ENCODE results near the gene HES3.

Gene HES3

DNA sequence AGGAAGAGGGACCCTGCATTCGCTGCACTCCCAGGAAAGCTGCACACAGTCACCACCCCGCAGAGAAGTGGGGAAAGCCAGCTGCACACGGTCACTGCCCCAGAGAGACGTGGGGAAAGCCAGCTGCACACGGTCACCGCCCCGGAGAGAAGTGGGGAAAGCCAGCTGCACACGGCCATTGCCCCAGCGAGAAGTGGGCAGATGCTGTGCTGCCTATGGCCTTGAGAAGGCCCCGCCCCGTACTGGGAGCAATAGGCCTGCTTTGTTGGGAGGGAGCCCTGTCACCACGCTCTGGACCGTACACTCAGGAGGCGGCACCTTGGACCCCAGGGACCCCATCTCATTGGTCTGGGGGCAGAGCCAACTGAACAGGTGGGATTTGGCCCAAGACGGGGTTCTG is 21.2 kb downstream of the HES3 start:
- DNase-seq: no peak

DNA sequence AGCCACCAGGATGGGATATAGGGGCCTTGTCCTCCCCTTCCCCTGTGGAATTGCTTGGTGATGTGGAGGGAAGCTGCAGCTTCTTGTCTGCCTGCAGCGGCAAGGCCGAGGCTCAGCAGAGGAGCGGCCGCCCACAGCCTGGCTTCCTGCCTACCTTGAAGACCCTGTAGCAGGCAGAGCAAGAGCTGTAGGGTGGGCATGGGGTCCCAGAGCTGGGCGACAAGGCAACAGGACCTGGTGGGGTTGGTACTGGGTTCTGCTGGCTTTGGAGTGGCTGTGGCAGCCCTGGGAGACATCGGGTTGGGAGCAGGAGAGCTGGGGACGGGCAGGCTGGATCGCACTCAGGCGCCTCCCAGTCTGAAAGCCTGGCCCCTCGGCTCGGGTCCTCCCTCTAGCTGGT is 22.7 kb downstream of the HES3 start:
- no peak for DNase-seq

DNA sequence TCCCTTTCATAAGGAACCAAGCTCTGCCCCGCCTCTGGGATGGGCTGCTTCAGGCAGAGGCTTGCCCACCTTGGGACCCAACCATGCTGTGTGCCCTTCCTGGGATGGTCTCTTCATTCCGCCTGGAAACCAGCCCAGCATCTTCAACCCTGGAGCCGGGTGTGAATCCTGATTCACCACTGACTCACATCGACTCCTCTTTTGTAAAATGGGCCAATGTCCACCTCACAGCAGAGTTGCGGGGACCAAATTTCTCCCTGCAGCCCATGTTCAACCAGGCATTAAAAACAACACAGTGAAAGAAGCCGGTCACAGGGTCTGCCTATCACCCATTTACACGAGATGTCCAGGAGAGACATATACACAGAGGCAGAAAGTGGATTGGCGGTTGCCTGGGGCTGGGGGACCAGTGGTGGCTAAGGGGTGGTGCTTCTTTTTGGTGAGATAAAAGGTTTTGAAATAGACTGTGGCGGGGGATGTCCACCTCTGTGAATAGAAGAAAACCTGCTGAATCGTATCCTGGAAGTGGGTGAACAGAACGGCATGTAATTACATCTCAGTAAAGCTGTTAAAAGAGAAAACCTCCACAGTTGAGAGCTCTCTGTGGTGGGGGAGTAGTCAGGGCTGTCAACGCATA is 23.8 kb downstream of the HES3 start:
- DNase-seq: no peak

DNA sequence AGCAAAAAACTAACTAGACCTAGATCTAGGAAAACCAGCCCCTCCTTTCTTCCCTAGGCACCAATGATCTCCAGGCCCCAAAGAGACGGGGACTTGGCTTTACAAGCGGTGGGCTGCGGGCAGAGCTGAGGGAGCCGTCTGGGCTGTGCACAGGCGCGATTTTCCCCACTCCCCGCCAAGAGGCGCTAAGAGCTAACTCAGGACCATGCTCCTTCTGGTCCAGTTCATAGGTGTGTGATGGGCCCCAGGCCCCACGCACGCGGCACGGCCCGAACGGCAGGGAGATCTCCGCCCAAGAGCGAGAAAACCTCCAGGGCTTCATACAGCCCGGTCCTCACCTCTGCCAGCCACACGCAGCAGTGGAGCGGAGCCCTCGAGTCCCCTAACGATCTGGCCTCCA is 24.4 kb downstream of the HES3 start:
- no peak for DNase-seq

DNA sequence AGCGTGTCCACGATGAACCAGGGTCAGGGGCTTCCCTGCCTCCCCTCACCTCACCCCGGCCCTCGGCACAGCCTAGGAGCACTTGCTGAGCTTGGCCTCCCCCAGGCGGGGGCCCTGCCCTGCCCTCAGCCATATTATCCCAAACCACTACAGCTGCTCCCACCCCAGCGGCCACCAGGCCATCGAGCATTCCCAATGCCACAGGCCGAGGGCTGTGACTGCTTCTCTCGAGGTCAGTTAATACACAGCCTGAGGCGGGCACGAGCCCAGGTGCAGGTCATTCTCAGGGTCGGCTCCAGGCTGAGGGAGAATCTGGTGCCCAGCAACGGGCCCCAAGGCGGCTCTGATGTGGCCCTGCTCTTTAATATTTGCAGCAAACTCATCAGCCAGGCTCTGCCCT is 25.3 kb downstream of the HES3 start:
- DNase-seq: no peak

DNA sequence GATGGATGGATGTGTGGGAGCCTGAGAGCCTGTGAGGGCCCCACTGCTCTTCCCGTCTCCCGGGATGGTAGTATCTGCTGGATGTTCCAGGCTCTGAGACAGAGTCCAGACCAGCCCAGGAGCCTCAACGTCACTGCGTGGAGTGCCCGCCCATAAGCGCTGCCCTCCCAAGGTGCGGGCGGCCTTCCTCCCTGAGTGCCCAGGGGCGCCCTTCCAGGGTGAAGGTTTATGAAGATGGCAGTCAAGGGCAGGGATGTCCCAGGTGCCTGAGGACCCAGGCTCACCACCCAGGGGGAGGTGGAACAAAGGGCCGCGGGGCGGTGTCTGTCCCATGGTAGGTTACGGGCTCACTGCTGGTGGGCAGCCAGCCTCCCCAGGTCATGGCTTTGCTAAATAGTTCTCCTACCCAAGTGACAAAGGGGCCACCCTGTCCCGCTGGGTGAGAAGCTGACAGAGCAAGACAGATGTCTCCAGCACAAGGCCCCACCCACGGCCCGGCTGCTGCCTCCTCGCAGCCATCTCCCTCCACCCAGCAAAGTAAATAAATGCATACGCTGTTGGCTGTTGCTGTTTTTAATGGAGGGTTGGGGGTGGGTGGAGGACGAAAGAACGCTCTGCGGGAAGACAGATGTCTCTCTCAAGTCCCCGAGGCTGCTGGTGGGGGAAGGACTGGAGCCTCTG is 25.9 kb downstream of the HES3 start:
- no peak for DNase-seq

DNA sequence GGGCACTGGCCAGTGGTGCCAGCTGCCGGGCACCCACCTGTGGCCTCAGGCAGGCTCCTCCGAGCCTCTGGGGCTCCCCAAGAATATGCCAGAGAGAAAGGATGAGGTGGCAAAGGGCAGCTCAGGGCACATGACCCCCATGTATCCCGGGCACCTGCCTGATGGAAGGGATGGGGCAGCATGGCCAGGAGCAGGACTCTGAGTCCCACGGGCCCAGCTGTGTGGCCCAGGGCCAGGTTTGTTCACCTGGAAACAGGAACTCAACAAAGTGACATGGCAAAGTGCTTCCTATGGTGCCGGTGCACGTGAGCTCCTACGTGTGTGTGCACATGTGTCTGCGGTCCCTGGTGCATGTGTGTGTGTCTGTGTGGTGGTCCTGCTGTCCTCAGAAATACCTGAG is 26.4 kb downstream of the HES3 start:
- DNase-seq: no peak

DNA sequence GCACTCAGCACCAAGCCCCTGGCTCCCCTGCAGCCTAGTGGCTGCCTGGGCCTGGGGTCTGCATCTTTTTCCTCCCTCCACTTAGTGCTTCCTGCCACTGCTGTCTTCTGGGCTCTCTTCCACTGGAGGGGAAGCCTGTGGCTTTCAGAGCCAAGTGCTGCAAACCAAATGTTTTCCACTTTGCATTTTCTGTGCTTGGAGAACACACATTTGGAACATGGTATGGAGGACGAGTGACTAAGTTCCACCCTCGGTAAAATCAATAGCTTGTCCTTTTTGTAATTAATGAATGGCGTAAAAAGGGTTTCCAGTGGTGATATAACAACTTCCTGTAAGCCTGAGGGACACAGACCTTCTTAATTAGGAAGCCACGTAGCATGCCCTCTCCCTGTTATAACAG is 27.0 kb downstream of the HES3 start:
- DNase-seq: no peak

DNA sequence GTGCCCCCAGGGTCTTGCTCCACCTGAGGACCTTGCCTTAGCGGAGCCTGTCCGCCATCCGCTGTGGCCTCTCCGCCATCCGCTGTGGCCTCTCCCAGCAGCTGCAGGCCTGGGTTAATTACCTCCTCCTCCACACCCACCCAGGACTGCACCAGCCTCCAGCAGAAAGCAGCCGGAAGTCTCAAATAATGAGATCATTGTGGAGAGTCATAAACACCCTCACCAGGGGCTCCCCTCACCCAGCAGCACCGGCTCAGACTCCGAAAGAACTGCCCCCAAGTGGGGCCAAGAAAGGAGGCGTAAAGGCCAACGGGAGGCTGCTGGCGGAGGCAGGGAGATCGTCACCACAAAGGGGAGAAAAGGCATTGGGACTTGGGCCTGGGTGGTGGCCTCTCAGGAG is 27.6 kb downstream of the HES3 start:
- no peak for DNase-seq

DNA sequence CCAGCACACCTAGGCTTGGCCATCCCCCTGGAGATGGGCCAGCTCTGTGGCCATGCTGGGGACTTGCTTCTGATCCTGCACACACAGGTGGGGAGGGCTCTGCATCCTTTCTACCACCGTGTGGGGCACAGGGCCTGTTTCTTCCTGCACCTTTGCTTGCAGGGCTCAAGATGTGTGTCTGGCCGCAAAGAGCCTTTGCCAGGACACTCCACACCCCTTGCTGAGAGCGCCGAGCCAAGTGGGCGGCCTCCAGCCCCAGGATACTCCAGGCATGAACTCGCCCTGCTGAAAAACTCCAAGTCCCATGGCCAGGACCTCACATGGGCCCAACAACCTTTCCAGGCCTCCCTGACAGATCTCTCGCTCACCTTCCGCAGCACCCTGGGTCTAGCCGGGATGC is 28.5 kb downstream of the HES3 start:
- no peak for DNase-seq

DNA sequence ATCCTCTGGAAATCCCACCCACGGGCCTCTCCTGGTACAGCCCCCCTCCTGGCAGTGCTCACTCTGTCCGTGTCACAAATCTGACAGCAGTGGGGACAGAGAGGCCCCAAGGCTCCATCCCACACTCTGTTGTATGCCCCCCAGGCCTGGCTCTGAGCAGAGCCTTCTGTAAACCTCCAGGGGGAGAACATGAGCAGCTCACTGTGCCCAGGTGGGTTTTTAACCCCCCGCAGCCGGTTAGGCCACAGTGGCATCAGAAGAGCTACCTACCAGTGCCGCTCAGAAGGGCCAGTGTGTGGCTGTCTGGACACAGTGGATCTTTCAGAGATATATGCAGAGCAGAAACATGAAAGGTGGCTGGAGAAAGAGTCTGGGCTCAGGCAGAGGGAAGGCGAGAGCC is 28.9 kb downstream of the HES3 start:
- no peak for DNase-seq

DNA sequence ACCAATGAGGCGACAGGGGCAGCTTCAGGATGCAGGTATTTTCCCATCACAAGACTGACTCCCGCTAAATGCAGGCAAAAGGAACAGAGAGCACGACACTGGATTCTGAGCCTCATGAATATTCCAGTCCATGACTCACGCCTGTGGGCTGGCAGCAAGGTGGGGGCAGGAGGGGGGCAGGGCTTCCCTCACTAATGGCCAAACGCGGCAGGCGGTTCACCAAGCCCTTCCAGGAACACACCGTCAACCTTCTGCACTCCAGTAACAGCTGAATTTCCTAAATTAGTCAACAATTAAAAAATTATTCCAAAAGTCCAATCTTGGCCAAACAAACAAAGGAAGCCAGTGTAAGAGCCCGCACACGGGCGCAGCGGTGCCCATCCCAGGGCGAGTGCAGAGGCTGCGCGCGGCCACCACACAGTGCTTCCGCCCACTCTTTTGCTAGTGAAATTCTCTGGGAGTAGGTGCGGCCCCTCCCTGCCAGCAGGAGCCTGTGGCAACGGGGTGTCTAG is 29.5 kb downstream of the HES3 start:
- DNase-seq: no peak

DNA sequence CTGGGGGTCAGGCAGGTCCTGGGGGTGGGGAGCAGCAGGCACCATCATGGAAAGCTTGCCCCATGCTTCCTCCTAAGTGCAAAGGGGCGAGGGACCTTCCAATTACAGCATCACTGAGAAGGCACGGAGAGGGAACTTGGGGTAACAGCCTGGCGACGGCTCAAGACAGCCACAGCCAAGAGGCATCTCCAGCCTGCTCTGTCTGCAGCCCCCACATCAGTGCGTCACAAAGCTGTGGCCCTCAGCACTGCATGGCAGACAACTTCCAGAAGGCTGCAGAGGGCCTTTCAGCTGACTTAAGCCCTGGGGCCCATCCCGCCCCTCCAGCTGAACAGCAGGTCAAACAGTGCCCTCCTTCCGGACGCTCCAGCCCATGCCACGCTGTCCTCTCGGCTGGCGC is 30.1 kb downstream of the HES3 start:
- no peak for DNase-seq

DNA sequence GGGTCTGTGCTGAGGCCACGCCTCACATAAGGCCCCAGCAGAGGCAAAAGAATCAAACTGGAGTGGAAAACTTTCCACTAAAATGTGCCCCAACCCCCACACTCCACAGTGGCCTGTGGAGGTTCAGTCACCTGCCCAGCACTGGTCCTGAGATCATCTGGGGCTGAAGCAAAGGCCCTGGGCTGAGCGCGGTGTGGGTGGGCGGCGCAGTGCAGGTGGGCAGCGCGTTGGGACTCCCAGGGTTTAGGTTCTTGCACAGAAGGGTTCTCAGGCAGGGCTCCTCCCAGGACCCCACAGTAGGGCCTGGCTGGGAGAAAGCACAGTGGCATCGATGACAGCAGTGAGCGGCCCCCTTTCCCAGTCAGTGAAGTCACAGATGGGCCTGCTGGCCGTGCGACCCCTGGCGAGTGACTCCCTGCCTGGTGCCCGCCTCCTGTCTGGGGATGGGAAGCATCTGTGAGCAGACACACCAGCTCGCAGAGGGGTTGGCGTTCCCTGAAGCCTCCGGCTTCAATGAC is 30.7 kb downstream of the HES3 start:
- no peak for DNase-seq

DNA sequence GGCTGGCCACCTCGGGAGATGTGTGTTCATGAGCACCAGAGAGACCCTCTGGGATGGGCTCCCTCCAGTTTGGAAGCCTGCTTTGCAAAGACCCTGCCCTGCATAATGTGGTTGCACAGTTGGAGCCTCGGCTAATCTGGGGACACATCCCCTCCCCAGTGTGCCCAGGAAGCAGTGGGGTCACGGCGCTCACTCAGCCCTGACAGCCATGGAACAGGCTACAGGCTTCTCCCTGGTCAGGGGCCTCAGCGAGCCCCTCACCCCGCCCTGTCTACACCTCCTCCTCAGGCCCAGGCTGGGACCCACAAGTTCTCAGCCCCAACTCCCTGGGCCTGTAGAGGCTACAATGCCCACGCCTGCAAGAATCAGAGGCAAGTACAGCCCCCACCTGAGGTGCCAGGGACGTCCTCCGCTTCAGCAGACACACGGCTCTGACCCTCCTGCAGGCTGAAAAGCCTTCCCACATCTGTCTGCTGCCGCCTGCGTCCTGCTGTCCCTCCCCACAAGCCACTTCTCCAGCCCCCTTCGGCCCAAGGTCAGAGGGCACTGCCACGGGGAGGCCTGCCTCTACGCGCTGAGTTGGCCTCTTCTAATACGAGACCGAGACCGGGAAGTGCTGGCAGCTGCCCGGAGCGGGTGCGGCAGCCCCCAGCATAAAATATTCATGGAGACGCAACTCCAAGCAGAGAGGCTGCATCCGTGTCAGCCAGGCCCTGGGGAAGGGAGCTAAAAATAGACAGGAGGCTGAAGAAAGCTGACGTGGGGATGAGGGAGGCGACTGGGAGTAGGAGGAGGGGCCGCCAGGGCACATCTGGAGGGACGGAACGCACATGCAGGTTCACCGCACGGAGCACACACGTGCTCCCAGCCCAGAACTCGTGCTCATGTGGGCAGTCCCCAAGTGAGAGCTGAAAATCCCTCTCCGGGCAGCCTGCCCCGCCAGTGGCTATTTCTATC is 32.1 kb downstream of the HES3 start:
- DNase-seq: no peak

DNA sequence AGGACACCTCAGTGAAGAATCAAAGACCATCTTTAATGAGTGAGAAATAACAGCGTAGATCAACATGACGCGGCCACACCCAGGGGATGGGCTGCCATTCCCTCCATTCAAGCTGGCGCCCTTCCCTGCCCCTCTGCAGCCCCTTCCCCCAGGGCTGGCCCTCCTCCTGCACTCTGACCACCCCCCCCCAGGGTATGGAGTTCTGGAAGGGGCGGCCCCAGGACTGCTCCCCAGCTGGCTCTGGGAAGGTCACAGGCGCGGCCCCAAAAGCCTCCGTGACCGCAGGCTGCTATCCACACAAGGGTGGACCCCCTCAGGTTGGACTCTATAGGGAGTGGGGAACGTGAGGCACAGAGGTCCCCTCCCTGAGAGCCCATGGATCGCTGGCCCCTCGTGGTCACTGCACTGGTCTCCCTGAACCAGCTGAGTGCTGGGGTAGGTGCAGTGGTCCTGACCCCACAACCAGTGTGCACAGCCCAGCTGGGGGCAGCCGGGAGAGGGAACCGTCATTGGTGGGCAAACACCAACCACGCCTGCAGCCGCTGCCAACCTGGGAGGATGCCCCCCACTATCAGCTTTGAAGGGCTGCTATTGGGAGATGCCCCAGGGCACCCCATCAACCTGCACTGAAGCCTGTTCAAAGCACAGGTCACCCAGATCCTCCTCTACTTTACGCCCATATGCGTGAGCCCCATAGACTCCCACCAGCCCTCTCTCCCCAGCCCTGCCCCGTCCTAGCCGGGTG is 33.0 kb downstream of the HES3 start:
- DNase-seq: no peak

DNA sequence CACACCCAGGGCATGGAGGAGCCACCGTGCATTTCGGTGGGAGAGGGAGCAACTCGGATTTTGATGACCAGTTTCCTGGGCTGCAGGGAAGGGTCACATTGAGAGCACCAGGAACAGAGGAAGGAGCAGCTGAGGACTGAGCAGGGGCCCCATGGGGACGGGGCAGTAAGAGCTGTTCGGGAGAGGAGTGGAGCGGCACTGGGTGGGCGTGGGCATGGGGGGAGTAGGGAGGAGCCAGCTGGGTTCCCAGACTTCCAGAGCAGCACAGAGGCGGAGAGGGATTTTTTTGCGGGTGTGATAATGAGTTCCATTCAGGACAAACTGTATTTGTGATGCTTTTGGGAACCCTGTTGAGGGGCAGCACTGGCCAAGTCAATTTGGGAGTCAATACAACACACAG is 34.3 kb downstream of the HES3 start:
- DNase-seq: no peak

DNA sequence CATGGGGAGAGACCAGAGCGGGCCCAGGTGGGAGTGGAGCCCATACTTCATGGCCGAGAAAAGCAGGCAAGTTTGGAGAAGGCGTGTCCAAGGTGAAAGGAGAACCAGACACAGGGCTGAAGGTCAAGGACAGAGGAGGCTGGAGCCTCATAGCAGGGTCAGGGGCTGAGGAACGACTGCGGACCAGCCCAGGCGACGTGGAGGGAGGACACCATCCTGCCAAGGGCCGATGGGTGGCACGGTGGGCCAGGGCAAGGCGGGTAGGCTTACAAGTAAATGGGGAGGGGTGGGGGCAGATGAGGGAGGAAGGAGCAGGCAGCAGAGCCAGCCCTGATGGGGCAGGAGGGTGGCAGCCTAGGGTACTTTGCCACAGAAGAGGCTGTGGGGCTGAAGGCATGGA is 35.1 kb downstream of the HES3 start:
- DNase-seq: no peak

DNA sequence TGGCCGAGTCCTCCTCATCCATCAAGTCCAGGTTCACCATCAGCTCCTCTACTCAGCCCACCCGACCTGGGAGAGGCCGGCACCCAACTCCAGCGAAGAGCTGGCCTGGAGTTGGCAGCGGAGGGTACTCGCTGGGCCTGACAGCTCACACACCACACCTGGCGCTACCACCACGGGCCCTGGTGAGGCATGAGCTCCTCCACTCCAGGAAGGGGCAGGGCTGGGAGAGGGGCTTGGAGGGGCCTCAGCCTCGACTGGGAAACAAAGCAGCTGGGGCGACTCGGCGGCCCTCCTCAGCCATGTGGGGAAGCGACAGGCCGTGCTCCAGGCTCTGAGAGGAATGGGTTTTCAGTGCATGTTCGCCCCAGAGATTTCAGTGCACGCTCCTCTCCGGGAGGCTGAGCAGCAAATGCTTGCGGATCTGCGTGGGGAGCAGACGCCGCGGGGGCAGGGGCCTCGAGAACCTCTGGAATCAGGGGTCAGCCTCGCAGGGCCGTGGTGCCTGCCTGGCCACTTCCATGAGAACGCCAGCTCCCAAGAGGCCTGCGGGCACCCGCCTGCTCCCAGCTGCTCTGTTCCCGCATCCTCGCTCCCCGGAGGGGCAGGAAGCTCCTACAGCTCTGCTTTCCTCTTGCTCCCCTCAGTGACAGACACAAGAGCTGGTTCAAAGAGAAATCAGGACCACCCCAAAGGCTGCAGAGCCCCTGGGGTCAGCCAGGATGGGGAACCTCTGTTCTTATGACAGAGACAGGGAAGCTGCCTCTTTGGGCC is 35.8 kb downstream of the HES3 start:
- DNase-seq: no peak

DNA sequence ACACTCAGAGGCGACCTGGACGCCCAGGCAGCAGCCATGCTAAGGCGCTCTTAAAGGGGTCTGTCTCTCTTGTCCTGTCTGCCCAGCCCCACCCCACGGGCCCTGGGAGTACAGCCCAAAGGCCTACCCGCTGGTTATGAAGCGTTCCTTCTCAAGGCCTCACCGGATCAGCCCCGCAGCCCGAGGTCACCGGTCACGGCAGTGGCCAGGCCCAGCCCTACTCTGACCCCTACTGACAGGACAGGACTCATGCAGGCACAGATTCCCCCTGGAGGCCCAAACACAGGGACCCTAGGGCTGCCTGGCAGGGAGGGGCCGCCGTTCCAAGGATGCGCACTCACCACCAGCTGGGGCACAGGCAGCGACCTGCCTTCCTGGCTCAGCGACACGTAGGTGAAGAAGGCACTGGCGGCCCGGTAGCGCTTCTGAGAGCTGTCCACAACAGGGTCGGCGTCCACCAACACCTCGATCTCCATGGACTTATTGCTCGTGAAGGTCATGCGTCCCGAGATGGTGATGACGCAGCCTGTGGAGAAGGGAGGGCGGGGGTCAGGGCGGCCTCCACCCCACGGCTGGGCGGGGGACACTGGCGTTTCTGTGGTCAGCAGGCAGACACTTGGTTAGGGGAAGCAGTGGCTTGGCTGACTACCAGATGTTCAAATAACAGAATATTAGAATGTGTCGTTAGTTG is 36.9 kb downstream of the HES3 start:
- no peak for DNase-seq

Data from stimulated activated CD4-positive, alpha-beta T cell treated with anti-CD3 and anti-CD28 coated beads, Interleukin-15, amount 100 ng/mL, for 24 hours (primary cell).